ENCODE measurements around the gene BUB1.
"Not testable (repeated sequence)": the region's sequence is repeated elsewhere in the genome, so short reads cannot be mapped to it uniquely, and the experiment has no call there.

Gene BUB1

DNA sequence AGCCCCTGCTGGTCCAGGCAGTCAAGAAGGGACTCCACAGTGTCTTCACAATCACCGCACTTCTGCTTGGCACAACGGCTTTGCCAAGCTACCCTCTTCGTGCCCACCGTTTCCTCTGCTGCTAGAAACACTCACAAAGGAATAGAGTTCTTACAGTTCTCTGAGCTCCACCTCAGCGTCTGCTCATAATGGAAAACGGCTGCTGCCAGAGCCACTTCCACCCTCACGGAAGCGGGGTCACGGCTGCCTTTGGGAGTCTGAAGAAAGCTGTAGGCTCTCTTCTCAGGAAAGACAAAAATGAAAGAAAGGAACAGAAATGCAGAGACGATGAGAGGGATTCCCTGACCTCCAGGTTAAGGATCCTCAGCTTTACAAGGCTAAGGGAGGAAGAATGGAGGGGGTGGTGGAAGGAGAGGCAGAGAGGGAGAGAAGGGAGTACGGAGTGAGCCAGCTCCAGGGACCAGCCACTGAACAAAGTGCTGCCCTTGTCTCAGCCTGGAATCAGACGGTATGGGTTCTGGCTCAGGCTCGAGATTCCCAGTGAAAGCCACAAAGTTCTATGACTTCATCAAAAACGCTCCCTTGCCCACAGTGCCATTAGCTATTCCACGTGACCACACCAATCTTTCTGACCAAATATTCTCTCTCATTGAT lies 88.1 kb downstream of the BUB1 start:
- DNase-seq, result not testable (repeated sequence)

GRCh38 chr2:110588520-110588919 lies 89.3 kb downstream of the BUB1 start:
- DNase-seq, result not testable (repeated sequence)
